ENCODE data around the gene COL27A1.
"Not testable (repeated sequence)": the region's sequence is repeated elsewhere in the genome, so short reads cannot be mapped to it uniquely, and the experiment has no call there.

Gene COL27A1

GRCh38 chr9:114308361-114308950 lies 153.1 kb downstream of the COL27A1 start:
- DNase-seq (ENCODE audit: low spot score): no peak

GRCh38 chr9:114309096-114309495 lies 153.8 kb downstream of the COL27A1 start:
- no peak for DNase-seq (ENCODE audit: low spot score)

GRCh38 chr9:114310471-114311450 lies 155.4 kb downstream of the COL27A1 start:
- DNase-seq (ENCODE audit: low spot score): no peak

GRCh38 chr9:114311571-114312512 lies 156.5 kb downstream of the COL27A1 start:
- no peak for DNase-seq (ENCODE audit: low spot score)

- DNase-seq (ENCODE audit: low spot score): no peak
Observed at GRCh38 chr9:114312513-114312875, 157.2 kb downstream of the COL27A1 start.

GRCh38 chr9:114313186-114313585 lies 157.8 kb downstream of the COL27A1 start:
- DNase-seq (ENCODE audit: low spot score): no peak

GRCh38 chr9:114314256-114314867 lies 159.0 kb downstream of the COL27A1 start:
- no peak for DNase-seq (ENCODE audit: low spot score)

- DNase-seq (ENCODE audit: low spot score): no peak
Observed at GRCh38 chr9:114314881-114315722, 159.8 kb downstream of the COL27A1 start.

- DNase-seq (ENCODE audit: low spot score): no peak
Observed at GRCh38 chr9:114315723-114316363, 160.5 kb downstream of the COL27A1 start.

GRCh38 chr9:114316605-114317230 lies 161.4 kb downstream of the COL27A1 start:
- no peak for DNase-seq (ENCODE audit: low spot score)

GRCh38 chr9:114317665-114318357 lies 162.5 kb downstream of the COL27A1 start:
- peak; percentile 76 for DNase-seq (ENCODE audit: low spot score)

GRCh38 chr9:114318416-114318815 lies 163.1 kb downstream of the COL27A1 start:
- DNase-seq (ENCODE audit: low spot score): no peak

- no peak for DNase-seq (ENCODE audit: low spot score)
Observed at GRCh38 chr9:114319147-114319546, 163.8 kb downstream of the COL27A1 start.

- not testable (repeated sequence) for DNase-seq (ENCODE audit: low spot score)
Observed at GRCh38 chr9:114320710-114321109, 165.4 kb downstream of the COL27A1 start.

- DNase-seq (ENCODE audit: low spot score): no peak
Observed at GRCh38 chr9:114321759-114322158, 166.4 kb downstream of the COL27A1 start.

GRCh38 chr9:114322160-114322818 lies 167.0 kb downstream of the COL27A1 start:
- DNase-seq (ENCODE audit: low spot score): not testable (repeated sequence)

- not testable (repeated sequence) for DNase-seq (ENCODE audit: low spot score)
Observed at GRCh38 chr9:114322831-114323531, 167.6 kb downstream of the COL27A1 start, which contains the start of gene ORM1. ORM1 (plus strand) TSS chr9:114323098; CDS start chr9:114323134, 36 bp downstream.

GRCh38 chr9:114323849-114324248 lies 168.5 kb downstream of the COL27A1 start:
- DNase-seq (ENCODE audit: low spot score): not testable (repeated sequence)

All from COLO829 (cell line).